Testis (tissue), 3 donors: ENCODE data around the gene BRD9. TPM values are rescaled to one million over a fixed set of nuclear protein-coding genes. Genes with fewer than 3 reads are reported as not detected.

Source experiments
- DNase-seq: peaks from one replicate; pipeline ENCODE4 v3.0.0-alpha.2; 2019
- H3K27ac ChIP-seq, 2 donors: fragments of 200-600 bp; sonication (generic); one replicate each; pipeline ENCODE4 v1.5.1; 2019
- H3K27me3 ChIP-seq: fragments of 200-600 bp; sonication (generic); one replicate; pipeline ENCODE4 v1.5.1; 2019
- H3K36me3 ChIP-seq: fragments of 200-600 bp; sonication (generic); one replicate; pipeline ENCODE4 v1.5.1; 2017; ENCODE audit warnings: low read depth; ENCODE audit errors: missing control alignments
- H3K4me1 ChIP-seq: fragments of 200-600 bp; sonication (generic); one replicate; pipeline ENCODE4 v1.5.1; 2019
- H3K4me3 ChIP-seq, 2 donors: fragments of 200-600 bp; sonication (generic); one replicate each; pipeline ENCODE4 v1.5.1; 2017 to 2019
- H3K9me3 ChIP-seq: fragments of 200-600 bp; sonication (generic); one replicate; pipeline ENCODE4 v1.5.1; 2017
- CTCF ChIP-seq, 3 experiments: fragments of 450-650 bp in 2 of 3; fragments of 200-600 bp in 1 of 3; sonication (generic) in 1 of 3; IDR thresholded peaks; one replicate each; pipeline ENCODE4 v1.5.1; 2016 to 2019; ENCODE audit warnings: antibody characterized with exemption in 3 of 3, mild to moderate bottlenecking in 2 of 3, moderate library complexity in 1 of 3
- POLR2A ChIP-seq: fragments of 450-650 bp; IDR thresholded peaks from one replicate; pipeline ENCODE4 v1.6.1; 2017; ENCODE audit warnings: antibody characterized with exemption, mild to moderate bottlenecking, moderate library complexity
- WGBS, 2 donors: methylation state at CpG; one replicate each; pipeline ENCODE4 v1.1.5; 2018; 5-methylcytosine and 5-hydroxymethylcytosine counted together
- intact Hi-C: fragments of 100-400 bp; cut with DNase I; formaldehyde crosslinking; loops from one replicate; pipeline ENCODE4 v1.15.1; 2023; ENCODE audit warnings: low total_unique reads
- polyA plus RNA-seq: library from polyadenylated mRNA; stranded (reverse); fragments of 350-450 nt; fragmentation: Illumina TruSeq; extraction: RNeasy Lipid Tissue Mini Kit (QIAGEN cat#74804); gene quantifications from one replicate; pipeline ENCODE4 v1.2.3, GENCODE V29; 2014; ENCODE audit warnings: low read depth, low replicate concordance; ENCODE audit not compliant: insufficient read depth
- total RNA-seq, 2 donors: library from RNA; depleted of rRNA; stranded (reverse); fragments of >200 nt; gene quantifications; one replicate each; pipeline ENCODE4 v1.2.3, GENCODE V29; 2016

The BRD9 gene
- total and polyA plus RNA-seq, 3 donors from 2014 or later, result 51.5 to 101 (median 68.6) TPM

- no peak for TF ChIP-seq CTCF (IDR thresholded peaks at IDR 0.05)
- no peak for TF ChIP-seq POLR2A
- Histone ChIP-seq H3K36me3 (no peaks in the 10 kb centered on the region), H3K4me3 (no peak overlapping the region), H3K4me1 (no peaks in the 10 kb centered on the region), H3K9me3 (no peaks in the 10 kb centered on the region), H3K27ac (no peak overlapping the region), H3K27me3 (no peaks in the 10 kb centered on the region)
- peak; percentile 11 for DNase-seq
- intact Hi-C loops, result loop anchor here (5.0 kb wide), 1 partner anchor 236 kb away; no protein-coding TSS in a partner anchor
- WGBS, 2 donors, result 94 to 95% methylated on average over 16 of the region's 16 CpGs
Measured at GRCh38 chr5:908172-908571, 15.6 kb upstream of the BRD9 start.

GRCh38 chr5:907366-907910 is 14.8 kb upstream of the BRD9 start:
- Histone ChIP-seq H3K9me3 (no peaks in the 10 kb centered on the region), H3K27me3 (no peaks in the 10 kb centered on the region), H3K4me1 (no peaks in the 10 kb centered on the region), H3K4me3 (no peak overlapping the region), H3K27ac (no peak overlapping the region), H3K36me3 (no peaks in the 10 kb centered on the region)
- TF ChIP-seq CTCF (IDR thresholded peaks at IDR 0.05), result no peak
- no peak for TF ChIP-seq POLR2A
- 89 to 92% methylated on average over 4 to 7 of the region's 7 CpGs for WGBS, 2 donors
- intact Hi-C loops, result loop anchor here (5.0 kb wide), 1 partner anchor 235 kb away; no protein-coding TSS in a partner anchor
- DNase-seq, result peak; percentile 9

GRCh38 chr5:905139-905642 is 12.6 kb upstream of the BRD9 start:
- no peaks in the 10 kb centered on the region for H3K4me1 ChIP-seq
- WGBS, 2 donors, result 93 to 95% methylated on average over 10 to 12 of the region's 12 CpGs
- TF ChIP-seq POLR2A (no peak), CTCF (IDR thresholded peaks at IDR 0.05) (no peak)

GRCh38 chr5:903756-904096 is 11.1 kb upstream of the BRD9 start:
- no peaks in the 10 kb centered on the region for H3K4me1 ChIP-seq
- TF ChIP-seq POLR2A, result no peak
- no peak for TF ChIP-seq CTCF (IDR thresholded peaks at IDR 0.05)
- no peaks in the 10 kb centered on the region for H3K36me3 ChIP-seq
- intact Hi-C loops, result no loop called here
- H3K4me3 ChIP-seq, result no peak overlapping the region
- 91 to 95% methylated on average over 6 of the region's 6 CpGs for WGBS, 2 donors
- no peak for DNase-seq
- H3K27me3 ChIP-seq, result no peaks in the 10 kb centered on the region
- no peaks in the 10 kb centered on the region for H3K9me3 ChIP-seq
- H3K27ac ChIP-seq, result no peak overlapping the region

More at GRCh38 chr5:905139-905642, 12.6 kb upstream of the BRD9 start:
- Histone ChIP-seq H3K4me3 (no peak overlapping the region), H3K36me3 (no peaks in the 10 kb centered on the region), H3K27ac (no peak overlapping the region), H3K9me3 (no peaks in the 10 kb centered on the region), H3K27me3 (no peaks in the 10 kb centered on the region)
- intact Hi-C loops, result loop anchor here (5.0 kb wide), 1 partner anchor 233 kb away; no protein-coding TSS in a partner anchor
- DNase-seq, result peak; percentile 4
